ENCODE results near the gene TRABD2A. TPM values are rescaled to one million over a fixed set of nuclear protein-coding genes. Genes with fewer than 3 reads are reported as not detected.

Gene TRABD2A
- total and polyA plus RNA-seq, 2 of the 13 experiments (the other 11 are each of a cell fraction or from before 2014, with no cell fraction given) = 0.15 TPM; not detected in 1

DNA sequence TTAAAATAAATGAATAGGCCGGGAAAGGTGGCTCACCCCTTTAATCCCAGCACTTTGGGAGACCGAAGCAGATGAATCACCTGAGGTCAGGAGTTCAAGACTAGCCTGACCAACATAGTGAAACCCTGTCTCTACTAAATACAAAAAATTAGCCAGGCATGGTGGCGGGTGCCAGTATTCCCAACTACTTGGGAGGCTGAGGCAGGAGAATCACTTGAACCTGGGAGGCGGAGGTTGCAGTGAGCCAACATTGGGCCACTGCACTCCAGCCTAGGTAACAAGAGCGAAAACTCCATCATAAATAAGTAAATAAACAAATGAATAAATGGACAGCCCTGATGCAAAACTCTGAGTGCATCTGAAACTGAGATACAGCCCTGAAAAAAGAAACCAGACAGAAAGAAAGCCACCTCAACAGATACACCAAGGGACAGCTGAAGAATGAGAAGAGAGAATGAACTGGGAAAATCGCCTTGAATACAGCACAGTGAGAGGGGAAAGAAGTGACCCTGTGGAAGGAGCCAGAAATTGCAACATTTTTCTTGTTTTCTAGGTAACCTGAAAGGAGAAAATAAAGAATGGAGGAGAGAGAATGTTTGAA lies 64.4 kb downstream of the TRABD2A start (continued):
- TF ChIP-seq, protein P1, sequence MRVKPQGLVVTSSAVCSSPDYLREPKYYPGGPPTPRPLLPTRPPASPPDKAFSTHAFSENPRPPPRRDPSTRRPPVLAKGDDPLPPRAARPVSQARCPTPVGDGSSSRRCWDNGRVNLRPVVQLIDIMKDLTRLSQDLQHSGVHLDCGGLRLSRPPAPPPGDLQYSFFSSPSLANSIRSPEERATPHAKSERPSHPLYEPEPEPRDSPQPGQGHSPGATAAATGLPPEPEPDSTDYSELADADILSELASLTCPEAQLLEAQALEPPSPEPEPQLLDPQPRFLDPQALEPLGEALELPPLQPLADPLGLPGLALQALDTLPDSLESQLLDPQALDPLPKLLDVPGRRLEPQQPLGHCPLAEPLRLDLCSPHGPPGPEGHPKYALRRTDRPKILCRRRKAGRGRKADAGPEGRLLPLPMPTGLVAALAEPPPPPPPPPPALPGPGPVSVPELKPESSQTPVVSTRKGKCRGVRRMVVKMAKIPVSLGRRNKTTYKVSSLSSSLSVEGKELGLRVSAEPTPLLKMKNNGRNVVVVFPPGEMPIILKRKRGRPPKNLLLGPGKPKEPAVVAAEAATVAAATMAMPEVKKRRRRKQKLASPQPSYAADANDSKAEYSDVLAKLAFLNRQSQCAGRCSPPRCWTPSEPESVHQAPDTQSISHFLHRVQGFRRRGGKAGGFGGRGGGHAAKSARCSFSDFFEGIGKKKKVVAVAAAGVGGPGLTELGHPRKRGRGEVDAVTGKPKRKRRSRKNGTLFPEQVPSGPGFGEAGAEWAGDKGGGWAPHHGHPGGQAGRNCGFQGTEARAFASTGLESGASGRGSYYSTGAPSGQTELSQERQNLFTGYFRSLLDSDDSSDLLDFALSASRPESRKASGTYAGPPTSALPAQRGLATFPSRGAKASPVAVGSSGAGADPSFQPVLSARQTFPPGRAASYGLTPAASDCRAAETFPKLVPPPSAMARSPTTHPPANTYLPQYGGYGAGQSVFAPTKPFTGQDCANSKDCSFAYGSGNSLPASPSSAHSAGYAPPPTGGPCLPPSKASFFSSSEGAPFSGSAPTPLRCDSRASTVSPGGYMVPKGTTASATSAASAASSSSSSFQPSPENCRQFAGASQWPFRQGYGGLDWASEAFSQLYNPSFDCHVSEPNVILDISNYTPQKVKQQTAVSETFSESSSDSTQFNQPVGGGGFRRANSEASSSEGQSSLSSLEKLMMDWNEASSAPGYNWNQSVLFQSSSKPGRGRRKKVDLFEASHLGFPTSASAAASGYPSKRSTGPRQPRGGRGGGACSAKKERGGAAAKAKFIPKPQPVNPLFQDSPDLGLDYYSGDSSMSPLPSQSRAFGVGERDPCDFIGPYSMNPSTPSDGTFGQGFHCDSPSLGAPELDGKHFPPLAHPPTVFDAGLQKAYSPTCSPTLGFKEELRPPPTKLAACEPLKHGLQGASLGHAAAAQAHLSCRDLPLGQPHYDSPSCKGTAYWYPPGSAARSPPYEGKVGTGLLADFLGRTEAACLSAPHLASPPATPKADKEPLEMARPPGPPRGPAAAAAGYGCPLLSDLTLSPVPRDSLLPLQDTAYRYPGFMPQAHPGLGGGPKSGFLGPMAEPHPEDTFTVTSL (CRISPR knock-in tag; IDR thresholded peaks at IDR 0.05; ENCODE audit: borderline replicate concordance) = no peak
- TF ChIP-seq, protein P2, sequence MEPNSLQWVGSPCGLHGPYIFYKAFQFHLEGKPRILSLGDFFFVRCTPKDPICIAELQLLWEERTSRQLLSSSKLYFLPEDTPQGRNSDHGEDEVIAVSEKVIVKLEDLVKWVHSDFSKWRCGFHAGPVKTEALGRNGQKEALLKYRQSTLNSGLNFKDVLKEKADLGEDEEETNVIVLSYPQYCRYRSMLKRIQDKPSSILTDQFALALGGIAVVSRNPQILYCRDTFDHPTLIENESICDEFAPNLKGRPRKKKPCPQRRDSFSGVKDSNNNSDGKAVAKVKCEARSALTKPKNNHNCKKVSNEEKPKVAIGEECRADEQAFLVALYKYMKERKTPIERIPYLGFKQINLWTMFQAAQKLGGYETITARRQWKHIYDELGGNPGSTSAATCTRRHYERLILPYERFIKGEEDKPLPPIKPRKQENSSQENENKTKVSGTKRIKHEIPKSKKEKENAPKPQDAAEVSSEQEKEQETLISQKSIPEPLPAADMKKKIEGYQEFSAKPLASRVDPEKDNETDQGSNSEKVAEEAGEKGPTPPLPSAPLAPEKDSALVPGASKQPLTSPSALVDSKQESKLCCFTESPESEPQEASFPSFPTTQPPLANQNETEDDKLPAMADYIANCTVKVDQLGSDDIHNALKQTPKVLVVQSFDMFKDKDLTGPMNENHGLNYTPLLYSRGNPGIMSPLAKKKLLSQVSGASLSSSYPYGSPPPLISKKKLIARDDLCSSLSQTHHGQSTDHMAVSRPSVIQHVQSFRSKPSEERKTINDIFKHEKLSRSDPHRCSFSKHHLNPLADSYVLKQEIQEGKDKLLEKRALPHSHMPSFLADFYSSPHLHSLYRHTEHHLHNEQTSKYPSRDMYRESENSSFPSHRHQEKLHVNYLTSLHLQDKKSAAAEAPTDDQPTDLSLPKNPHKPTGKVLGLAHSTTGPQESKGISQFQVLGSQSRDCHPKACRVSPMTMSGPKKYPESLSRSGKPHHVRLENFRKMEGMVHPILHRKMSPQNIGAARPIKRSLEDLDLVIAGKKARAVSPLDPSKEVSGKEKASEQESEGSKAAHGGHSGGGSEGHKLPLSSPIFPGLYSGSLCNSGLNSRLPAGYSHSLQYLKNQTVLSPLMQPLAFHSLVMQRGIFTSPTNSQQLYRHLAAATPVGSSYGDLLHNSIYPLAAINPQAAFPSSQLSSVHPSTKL (CRISPR knock-in tag; IDR thresholded peaks at IDR 0.05) = no peak
- TF ChIP-seq NFIB (CRISPR knock-in tag; IDR thresholded peaks at IDR 0.05; ENCODE audit: borderline replicate concordance) = no peak
- TF ChIP-seq, protein P3, sequence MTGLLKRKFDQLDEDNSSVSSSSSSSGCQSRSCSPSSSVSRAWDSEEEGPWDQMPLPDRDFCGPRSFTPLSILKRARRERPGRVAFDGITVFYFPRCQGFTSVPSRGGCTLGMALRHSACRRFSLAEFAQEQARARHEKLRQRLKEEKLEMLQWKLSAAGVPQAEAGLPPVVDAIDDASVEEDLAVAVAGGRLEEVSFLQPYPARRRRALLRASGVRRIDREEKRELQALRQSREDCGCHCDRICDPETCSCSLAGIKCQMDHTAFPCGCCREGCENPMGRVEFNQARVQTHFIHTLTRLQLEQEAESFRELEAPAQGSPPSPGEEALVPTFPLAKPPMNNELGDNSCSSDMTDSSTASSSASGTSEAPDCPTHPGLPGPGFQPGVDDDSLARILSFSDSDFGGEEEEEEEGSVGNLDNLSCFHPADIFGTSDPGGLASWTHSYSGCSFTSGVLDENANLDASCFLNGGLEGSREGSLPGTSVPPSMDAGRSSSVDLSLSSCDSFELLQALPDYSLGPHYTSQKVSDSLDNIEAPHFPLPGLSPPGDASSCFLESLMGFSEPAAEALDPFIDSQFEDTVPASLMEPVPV (CRISPR knock-in tag; IDR thresholded peaks at IDR 0.05) = no peak
- TF ChIP-seq ZNF766 (CRISPR knock-in tag; IDR thresholded peaks at IDR 0.05; ENCODE audit: borderline replicate concordance) = no peak
- TF ChIP-seq, protein P4, sequence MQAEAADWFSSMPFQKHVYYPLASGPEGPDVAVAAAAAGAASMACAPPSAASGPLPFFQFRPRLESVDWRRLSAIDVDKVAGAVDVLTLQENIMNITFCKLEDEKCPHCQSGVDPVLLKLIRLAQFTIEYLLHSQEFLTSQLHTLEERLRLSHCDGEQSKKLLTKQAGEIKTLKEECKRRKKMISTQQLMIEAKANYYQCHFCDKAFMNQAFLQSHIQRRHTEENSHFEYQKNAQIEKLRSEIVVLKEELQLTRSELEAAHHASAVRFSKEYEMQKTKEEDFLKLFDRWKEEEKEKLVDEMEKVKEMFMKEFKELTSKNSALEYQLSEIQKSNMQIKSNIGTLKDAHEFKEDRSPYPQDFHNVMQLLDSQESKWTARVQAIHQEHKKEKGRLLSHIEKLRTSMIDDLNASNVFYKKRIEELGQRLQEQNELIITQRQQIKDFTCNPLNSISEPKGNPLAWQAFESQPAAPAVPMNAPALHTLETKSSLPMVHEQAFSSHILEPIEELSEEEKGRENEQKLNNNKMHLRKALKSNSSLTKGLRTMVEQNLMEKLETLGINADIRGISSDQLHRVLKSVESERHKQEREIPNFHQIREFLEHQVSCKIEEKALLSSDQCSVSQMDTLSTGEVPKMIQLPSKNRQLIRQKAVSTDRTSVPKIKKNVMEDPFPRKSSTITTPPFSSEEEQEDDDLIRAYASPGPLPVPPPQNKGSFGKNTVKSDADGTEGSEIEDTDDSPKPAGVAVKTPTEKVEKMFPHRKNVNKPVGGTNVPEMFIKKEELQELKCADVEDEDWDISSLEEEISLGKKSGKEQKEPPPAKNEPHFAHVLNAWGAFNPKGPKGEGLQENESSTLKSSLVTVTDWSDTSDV (CRISPR knock-in tag; IDR thresholded peaks at IDR 0.05) = no peak
- no peak for TF ChIP-seq ZNF773 (CRISPR knock-in tag; IDR thresholded peaks at IDR 0.05; ENCODE audit: borderline replicate concordance)
